ENCODE measurements around the gene PDE4C.

Gene PDE4C

DNA sequence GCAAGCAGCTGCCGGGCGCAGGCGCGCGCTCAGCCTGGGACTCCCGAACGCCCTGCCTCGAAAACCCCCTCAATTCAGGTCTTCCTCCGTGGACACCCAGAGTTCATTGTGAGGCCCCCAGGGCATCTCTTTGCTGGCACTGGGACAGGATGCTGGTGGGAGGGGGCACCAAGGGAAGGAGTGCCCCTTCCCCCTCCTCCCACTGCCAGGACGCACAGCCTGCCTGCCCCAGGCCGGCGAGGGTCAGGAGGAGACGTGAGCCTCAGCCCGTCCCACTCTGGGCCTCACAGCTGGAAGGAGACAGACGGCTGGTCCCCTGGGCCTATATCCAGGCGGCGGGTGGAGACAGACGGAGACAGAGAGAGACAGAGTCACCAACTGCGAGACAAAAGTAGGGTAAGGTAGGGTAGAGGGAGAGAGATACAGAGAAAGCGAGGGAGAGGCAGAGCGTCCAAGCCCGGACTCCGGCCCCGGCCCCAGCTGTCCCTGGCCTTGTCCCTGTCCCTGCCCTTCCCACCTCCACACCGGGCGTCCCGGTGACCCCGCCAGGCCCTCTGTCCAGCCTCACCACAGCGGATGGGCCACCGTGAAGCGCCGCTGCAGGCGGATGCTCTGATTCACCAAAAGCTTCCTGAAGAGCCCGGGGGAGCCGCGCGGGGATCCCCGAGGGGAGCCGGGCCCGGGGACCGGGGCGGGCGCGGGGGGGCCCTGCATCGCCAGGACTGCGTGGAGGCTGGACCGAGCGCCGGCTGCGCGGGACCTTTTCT is at the start of gene PDE4C:
TSS of gene PDE4C (minus strand) at position 737 of the 767 bp plus-strand sequence. CDS start at position 714, 23 bp downstream.
- no peak for FAIRE-seq

DNA sequence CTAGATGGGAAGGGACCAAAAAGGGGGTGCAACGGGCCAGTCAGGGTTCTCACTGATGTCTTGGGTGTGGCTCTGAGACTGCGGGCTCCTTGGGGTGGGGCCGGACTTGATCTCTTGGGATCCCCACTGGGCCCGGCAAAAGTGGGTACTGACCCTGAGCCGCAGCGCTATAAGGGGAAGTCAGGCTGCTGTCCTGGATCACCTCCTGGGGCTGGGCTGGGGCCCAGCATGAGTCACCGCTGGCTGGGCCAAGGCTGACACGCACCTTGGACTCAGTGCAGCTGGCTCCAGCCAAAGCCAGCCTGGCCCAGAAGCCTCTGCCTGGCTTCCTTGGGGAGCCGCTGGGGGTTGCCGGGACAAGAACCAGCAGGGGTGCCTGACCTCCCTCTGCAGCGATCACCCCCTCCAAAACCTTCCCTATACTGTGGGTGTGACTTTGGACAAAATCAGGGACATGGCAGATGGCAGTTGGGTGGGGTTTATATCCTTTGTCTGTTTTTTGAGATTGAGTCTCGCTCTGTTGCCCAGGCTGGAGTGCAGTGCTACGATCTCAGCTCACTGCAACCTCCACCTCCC is 48.6 kb upstream of the PDE4C start:
- no peak for FAIRE-seq

DNA sequence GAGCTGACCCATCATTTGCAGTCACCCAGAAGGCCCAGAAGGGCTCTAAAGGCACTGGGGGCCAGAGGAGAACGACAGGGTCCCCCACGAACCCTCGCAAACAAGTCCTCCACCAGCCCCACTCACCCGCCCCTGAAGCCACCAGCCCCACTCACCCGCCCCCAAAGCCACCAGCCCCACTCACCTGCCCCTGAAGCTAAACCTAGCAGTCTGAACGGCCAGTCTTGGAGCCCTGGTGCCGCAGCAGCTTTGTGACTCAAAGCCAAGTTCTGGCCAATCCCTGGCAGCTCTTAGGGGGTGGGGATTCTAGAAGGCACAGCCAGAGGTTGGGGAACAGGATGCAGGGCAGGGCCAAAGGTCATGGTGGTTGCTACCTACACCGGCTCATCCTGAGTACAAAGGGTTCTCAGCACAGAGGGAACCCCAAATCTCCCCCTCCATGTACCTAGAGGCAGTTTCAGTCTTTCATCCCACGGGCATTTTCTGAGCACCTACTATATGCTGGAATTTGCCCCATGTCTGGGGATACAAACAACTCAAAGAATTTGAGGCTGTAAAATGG is 48.1 kb upstream of the PDE4C start, which contains the start of gene IQCN:
TSS of gene IQCN (minus strand) at position 234 of the 562 bp plus-strand sequence. CDS start 4,974 bp downstream, outside the sequence.
- FAIRE-seq = no peak

DNA sequence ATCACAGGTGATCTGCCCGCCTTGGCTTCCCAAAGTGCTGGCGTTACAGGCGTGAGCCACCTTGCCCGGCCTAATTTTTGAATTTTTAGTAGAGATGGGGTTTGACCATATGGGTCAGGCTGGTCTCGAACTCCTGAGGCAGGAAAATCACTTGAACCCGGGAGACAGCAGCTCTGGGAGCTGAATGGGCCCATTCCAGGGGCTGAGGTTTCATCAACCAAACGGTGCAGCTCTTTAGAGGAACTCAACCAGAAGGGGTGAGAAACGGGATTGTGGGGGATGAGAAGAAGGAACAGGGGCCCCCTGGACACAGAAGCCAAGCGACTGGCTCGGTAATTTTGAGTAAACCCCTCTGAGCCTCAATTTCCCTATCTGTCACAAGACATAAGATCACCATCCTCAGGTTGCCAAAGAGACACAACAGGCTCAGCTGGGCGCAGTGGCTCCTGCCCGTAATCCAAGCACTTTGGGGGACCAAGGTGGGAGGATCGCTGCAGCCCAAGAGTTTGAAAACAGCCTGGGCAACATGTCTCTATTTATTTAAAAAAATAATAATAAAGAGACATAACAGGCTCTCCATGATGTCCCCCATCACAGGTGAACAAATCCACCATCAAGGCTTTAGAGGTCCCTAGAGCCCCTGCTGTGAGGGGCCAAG is 47.5 kb upstream of the PDE4C start:
- FAIRE-seq = no peak

DNA sequence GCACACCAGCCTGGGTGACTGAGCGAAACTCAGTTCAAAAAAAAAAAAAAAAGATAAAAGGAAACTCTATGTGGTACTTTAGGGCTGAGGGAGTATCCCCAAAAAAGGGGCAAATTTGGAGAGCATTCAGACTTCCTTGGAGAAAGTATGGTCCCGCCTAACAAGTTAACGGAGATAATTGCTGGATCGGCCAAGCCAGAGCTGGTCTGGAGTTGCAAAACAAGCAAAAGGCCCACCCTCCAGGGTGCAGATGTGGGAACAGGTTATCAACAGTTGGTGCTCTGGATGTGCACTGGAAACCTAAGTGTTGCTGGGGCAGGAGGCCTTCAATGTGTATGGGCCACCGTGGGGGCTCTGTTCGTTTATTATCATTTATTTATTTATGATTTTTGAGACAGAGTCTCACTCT is 45.2 kb upstream of the PDE4C start:
- no peak for FAIRE-seq

GRCh38 chr19:18270326-18270725 is 44.1 kb upstream of the PDE4C start:
- no peak for FAIRE-seq

DNA sequence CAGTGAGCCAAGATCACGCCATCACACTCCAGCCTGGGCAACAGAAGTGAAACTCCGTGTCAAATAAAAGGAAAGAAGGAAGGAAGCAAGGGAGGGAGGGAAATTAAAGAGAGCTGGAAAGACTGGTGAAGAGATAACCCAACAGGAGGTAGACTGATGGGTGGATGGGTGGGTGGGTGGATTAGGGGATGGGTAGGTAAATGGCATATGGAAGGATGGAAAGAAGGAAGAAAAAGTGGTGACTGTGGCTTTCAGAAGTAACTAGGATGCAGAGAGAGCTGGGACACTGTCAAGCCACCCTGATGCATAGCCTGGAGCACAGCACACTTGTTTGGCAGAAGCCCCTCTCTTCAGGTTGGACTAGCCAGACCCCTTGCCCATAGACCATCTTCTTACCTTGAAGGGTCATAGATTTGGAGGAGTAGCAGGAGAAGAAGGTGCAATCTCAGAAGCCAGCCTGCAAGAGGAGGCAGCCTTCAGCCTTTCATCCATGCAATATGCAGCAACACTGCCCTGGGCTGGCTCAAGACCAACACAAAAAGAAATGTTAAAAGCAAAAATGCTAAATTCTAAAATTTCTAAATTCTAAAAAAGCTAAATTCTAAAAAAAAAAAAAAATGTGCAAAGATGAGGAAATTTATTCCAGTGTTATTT is 43.0 kb upstream of the PDE4C start:
- peak; percentile 21 for FAIRE-seq

GRCh38 chr19:18266771-18267686 is 40.8 kb upstream of the PDE4C start:
- no peak for FAIRE-seq

DNA sequence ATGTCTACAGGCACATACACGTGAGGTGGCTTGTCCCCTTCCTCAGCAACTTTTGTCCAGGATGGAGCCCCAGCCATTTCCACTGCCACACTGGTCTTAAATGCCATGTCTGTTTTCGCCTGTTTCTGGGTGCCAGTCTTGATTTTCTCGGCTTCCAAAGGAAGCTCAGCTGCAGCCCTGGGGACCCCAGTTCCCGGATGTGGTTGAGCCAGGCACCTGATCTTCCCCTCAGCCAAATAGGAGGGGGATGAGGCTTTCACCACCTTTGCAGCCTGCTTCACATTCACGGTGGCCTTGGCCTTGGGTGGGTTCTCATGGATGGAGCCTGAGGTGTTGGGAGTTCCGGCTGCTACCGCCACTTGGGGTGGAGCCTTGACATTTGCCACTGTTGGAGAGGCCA is 39.3 kb upstream of the PDE4C start:
- FAIRE-seq = no peak

DNA sequence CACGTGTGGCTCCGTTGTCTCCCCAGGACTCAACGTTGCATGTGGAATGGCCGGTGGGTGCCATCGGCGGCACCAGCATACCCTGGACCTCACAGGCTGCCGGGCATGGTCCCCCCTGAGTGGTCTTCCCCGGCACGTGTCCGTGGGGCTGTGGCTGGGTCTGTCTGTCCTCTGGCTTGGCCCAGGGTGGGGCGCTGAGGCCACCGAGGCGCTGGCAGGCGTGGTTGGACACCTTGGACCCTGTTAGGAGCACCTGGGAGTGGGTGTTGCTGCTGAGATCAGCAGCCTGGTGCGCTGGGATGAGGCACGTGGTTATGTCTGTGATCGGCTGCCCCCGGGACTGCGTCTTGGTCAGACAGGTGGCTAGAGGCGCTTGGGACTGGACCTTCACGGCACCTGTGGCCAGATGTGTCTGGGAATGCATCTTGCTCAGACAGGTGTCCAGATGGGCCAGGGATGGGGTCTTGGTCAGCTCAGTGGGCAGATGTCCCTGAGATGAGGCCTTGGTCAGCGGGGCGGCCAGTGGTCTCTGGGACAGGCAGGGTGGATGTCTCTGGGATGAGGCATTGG is 38.8 kb upstream of the PDE4C start:
- FAIRE-seq = no peak

- no peak for FAIRE-seq
Measured at GRCh38 chr19:18264137-18264854, 38.1 kb upstream of the PDE4C start.

DNA sequence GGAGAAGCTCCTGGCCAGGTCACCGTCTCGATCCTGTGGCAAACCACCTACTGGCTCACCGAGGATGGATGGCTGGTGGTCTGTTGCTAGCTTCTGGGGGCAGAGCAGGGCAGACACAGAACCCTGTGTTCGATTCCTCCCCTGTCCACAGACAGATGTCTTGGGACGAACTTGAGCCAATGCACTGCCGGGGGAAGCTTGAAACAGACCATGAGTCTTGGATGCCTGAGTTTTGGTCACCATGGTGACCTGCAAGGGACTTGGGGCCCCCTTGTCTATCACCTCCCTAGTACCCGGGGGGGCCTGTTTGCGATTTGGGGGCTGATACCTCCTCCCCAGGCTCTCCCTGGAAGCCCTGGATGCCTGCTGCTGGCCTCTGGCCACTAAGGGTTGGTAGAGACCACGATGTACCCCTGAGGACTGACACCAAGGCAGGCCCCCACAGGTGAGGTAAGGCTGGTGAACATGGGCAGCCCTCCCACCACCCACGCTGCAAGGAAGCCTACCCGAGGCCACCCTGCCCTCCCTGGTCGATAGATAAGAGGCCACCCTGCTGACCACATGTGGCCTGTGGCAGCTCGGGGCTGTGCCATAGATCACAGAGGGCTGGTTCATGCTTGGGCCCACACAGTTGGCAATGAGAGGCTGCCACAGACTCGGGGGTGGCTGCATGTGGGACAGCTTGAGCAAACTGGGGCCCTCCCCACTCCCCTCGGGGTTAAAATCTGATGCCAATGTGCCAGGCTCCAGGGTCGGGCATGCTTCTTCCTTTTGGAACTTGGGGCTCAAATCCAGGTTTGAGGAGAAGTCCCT is 37.3 kb upstream of the PDE4C start:
- no peak for FAIRE-seq

DNA sequence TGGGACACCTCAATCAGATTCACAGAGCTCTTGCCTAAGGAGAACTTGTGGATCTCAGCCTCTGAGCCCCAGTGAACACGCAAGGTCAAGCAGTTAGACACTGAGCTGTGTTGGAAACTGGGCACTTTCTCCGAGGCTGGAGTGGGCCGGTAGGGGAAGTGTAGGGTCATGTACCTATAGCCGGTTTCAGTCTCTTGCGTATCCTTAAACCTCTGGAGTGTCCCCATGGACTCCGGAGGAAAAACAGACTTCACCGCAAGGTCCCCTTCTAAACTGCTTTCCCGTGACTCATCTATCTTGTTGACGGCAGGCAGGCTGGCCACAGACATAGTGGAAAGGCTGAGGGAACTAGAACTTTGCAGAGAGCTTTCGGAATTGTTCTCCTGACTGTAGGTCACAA is 36.7 kb upstream of the PDE4C start:
- FAIRE-seq = no peak

- no peak for FAIRE-seq
Measured at GRCh38 chr19:18262144-18262543, 35.9 kb upstream of the PDE4C start.

DNA sequence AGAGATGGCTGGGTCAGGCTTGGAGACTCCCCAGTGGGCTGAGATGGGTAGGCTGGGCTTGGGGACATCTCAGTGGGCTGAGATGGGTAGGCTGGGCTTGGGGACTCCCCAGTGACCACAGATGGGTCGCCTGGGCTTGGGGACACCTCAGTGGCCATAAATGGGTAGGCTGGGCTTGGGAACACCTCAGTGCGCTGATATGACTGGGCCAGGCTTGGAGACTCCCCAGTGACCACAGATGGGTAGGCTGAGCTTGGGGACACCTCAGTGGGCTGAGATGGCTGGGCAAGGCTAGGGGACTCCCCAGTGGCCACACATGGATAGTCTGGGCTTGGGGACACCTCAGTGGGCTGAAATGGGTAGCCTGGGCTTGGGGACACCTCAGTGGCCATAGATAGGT is 35.2 kb upstream of the PDE4C start:
- FAIRE-seq = no peak

DNA sequence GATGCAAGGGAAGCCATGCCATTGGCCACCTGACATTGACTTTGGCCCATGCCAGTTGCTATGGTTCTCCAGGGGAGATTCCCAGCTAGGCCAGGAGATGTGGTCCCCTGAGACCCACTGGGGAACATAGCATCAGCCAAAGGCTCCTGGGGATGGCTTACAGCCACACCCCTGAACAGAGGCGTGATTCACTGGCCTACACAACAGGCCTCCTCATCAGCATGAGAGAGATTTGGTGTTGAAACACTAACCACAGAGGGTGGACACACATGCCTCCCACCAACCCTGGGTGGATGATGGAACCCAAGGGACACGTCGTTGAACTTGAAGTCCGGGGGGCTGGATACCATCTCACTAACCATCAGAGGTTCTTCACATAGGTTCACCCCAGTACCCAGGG is 33.7 kb upstream of the PDE4C start:
- no peak for FAIRE-seq

- no peak for FAIRE-seq
Measured at GRCh38 chr19:18257503-18258470, 31.5 kb upstream of the PDE4C start.
